OCI-LY3 (cell line): Measurements from ENCODE around the gene AP4M1.

Experiments
- H2AFZ ChIP-seq: fragments of 200-600, 300-600 bp; shearing (Covaris generic); 2 replicates; pipeline ENCODE4 v1.6.0; 2014; ENCODE audit warnings: antibody characterized with exemption, low read depth, low read length
- H3K27ac ChIP-seq: fragments of 200-600, 300-600 bp; sonication (generic); 2 replicates; pipeline ENCODE4 v1.5.1; 2014; ENCODE audit warnings: mild to moderate bottlenecking, low read length, moderate library complexity, mixed read lengths
- H3K27me3 ChIP-seq: fragments of 200-600, 300-600 bp; sonication (generic); 2 replicates; pipeline ENCODE4 v1.6.1; 2014; ENCODE audit warnings: low read depth, low read length, mixed read lengths
- H3K36me3 ChIP-seq: fragments of 200-600, 300-600 bp; sonication (generic); replicated peaks from 2 replicates; pipeline ENCODE3; 2014; ENCODE audit warnings: low read depth, low read length, mixed read lengths
- H3K4me1 ChIP-seq: fragments of 300-600, 200-600 bp; sonication (generic); 2 replicates; pipeline ENCODE4 v1.6.1; 2014; ENCODE audit warnings: low read length, mixed read lengths
- H3K4me2 ChIP-seq: fragments of 200-600, 300-600 bp; sonication (generic); 2 replicates; pipeline ENCODE4 v1.6.1; 2014; ENCODE audit warnings: low read length, mixed read lengths
- H3K4me3 ChIP-seq: fragments of 300-600, 200-600 bp; sonication (generic); 2 replicates; pipeline ENCODE4 v1.5.1; 2014; ENCODE audit warnings: antibody characterized with exemption, mild to moderate bottlenecking, low read length, moderate library complexity
- H3K79me2 ChIP-seq: fragments of 300-600, 200-600 bp; shearing (Covaris generic); 2 replicates; pipeline ENCODE4 v1.6.1; 2014; ENCODE audit warnings: mild to moderate bottlenecking, low read length, mixed read lengths
- H3K9ac ChIP-seq: fragments of 300-600, 200-600 bp; shearing (Covaris generic); 2 replicates; pipeline ENCODE4 v1.6.0; 2014; ENCODE audit warnings: mild to moderate bottlenecking, low read length, moderate library complexity
- H3K9me3 ChIP-seq: fragments of 200-600, 300-600 bp; shearing (Covaris generic); 2 replicates; pipeline ENCODE4 v1.6.1; 2014; ENCODE audit warnings: low read length, mixed read lengths; ENCODE audit not compliant: insufficient read depth
- H4K20me1 ChIP-seq: fragments of 200-600, 300-600 bp; sonication (generic); 2 replicates; pipeline ENCODE4 v1.6.1; 2016; ENCODE audit warnings: low read length, mixed read lengths; ENCODE audit not compliant: insufficient read depth
- EZH2phosphoT487 ChIP-seq: fragments of 200-600 bp; shearing (Covaris generic); IDR thresholded peaks from 2 replicates; pipeline ENCODE4 v1.6.1; 2018; ENCODE audit warnings: antibody characterized with exemption, mixed run types, low read depth
- TF ChIP-seq, protein P1 (sequence below): fragments of 200-600, 300-600 bp; sonication (generic); IDR thresholded peaks from 2 replicates; pipeline ENCODE4 v1.5.1; 2014; ENCODE audit warnings: antibody characterized with exemption, low read length, low read depth

Gene AP4M1

DNA sequence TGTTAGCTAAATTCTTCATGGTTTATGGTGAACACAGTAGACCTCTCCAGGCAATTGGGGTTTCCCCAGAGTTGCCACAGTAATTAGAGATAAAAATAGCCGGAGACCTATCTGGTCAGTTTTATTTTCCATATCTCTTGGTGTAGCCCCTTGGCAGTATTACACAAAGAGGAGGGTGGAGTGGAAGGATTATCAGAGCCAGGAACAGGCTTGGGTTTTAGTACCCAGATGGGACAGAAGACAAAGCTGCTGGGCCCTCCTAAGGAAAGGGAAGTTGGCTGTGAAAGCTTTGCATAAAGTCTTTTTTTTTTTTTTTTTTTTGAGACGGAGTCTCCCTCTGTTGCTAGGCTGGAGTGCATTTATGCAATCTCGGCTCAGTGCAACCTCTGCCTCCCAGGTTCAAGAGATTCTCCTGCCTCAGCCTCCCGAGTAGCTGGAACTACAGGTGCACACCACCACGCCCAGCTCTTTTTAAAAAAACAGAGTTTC is 42.1 kb upstream of the AP4M1 start:
- TF ChIP-seq, protein P1, sequence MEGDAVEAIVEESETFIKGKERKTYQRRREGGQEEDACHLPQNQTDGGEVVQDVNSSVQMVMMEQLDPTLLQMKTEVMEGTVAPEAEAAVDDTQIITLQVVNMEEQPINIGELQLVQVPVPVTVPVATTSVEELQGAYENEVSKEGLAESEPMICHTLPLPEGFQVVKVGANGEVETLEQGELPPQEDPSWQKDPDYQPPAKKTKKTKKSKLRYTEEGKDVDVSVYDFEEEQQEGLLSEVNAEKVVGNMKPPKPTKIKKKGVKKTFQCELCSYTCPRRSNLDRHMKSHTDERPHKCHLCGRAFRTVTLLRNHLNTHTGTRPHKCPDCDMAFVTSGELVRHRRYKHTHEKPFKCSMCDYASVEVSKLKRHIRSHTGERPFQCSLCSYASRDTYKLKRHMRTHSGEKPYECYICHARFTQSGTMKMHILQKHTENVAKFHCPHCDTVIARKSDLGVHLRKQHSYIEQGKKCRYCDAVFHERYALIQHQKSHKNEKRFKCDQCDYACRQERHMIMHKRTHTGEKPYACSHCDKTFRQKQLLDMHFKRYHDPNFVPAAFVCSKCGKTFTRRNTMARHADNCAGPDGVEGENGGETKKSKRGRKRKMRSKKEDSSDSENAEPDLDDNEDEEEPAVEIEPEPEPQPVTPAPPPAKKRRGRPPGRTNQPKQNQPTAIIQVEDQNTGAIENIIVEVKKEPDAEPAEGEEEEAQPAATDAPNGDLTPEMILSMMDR: no peak
- no peak for TF ChIP-seq EZH2phosphoT487
- Histone ChIP-seq H3K27ac (peak overlapping the region; percentile 21; the same call in 1 of the 2 replicates), H3K4me2 (no peak overlapping the region), H4K20me1 (no peaks in the 10 kb centered on the region), H3K27me3 (no peaks in the 10 kb centered on the region), H3K9ac (no peak overlapping the region), H3K36me3 (peaks cover 10% of the 10 kb centered on the region), H3K79me2 (no peaks in the 10 kb centered on the region), H3K9me3 (no peaks in the 10 kb centered on the region), H3K4me1 (peaks cover 6% of the 10 kb centered on the region), H2AFZ (no peak overlapping the region), H3K4me3 (no peak overlapping the region)

DNA sequence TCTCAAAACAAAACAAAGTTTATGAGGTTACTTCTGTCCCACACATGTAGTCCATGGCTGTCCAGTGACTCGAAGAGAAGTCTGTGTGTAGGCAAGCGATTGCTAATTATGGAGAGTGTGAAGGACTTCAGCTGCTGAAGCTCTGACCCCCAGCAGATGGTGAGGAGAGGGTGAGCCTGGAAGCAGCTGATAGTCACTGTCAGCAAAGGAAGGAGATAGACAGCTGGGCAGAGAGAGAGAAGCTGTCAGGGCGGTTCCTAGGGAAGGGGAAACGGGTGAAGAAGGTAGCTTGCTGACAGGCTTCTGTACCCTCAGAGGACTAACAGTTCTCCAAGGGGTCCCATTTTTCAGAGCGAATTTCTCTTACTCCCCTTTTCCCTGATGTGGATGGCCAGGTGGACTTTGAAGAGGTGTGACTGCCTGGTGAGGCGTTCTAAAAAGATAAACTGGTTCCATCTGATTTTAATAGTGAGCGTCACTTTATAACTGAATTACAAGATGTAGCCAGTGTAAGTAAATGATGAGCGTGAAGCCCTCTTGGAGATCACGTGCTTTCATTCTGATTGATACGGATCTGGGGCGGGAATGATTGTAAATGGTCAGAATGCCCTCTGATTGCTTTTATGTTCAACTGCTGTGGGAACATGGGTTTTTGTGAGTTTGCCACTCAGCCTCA is 39.8 kb upstream of the AP4M1 start:
- H2AFZ ChIP-seq: no peak overlapping the region
- H3K4me2 ChIP-seq: no peak overlapping the region
- TF ChIP-seq, protein P1: no peak
- no peak for TF ChIP-seq EZH2phosphoT487
- peaks cover 6% of the 10 kb centered on the region for H3K4me1 ChIP-seq
- H3K36me3 ChIP-seq: peaks cover 18% of the 10 kb centered on the region
- H3K27ac ChIP-seq: no peak overlapping the region
- no peaks in the 10 kb centered on the region for H3K27me3 ChIP-seq
- H3K79me2 ChIP-seq: no peaks in the 10 kb centered on the region
- no peak overlapping the region for H3K9ac ChIP-seq
- H4K20me1 ChIP-seq: no peaks in the 10 kb centered on the region
- no peak overlapping the region for H3K4me3 ChIP-seq
- H3K9me3 ChIP-seq: no peaks in the 10 kb centered on the region

DNA sequence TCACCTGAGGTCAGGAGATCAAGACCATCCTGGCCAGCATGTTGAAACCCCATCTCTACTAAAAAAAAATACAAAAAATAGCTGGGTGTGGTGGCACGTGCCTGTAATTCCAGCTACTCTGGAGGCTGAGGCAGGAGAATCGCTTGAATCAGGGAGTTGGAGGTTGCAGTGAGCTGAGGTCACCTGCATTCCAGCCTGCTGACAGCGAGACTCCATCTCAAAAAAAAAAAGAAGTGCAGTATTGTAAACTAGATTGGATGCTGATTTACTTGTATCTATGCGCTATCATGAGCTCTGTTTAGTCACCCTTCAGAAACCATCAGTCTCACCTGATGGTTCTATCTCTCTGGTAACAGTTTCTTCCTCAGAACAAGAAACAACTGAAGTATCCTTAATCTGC is 38.1 kb upstream of the AP4M1 start:
- no peaks in the 10 kb centered on the region for H3K9me3 ChIP-seq
- H3K4me3 ChIP-seq: no peak overlapping the region
- no peak overlapping the region for H3K27ac ChIP-seq
- no peak overlapping the region for H3K9ac ChIP-seq
- TF ChIP-seq EZH2phosphoT487: no peak
- TF ChIP-seq, protein P1: no peak
- no peak overlapping the region for H2AFZ ChIP-seq
- H4K20me1 ChIP-seq: no peaks in the 10 kb centered on the region
- no peak overlapping the region for H3K4me2 ChIP-seq
- H3K79me2 ChIP-seq: no peaks in the 10 kb centered on the region
- H3K36me3 ChIP-seq: peaks cover 21% of the 10 kb centered on the region
- no peaks in the 10 kb centered on the region for H3K27me3 ChIP-seq
- H3K4me1 ChIP-seq: peaks cover 6% of the 10 kb centered on the region

DNA sequence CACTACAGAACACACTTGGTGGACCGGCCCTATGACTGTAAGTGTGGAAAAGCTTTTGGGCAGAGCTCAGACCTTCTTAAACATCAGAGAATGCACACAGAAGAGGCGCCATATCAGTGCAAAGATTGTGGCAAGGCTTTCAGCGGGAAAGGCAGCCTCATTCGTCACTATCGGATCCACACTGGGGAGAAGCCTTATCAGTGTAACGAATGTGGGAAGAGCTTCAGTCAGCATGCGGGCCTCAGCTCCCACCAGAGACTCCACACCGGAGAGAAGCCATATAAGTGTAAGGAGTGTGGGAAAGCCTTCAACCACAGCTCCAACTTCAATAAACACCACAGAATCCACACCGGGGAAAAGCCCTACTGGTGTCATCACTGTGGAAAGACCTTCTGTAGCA is 37.3 kb upstream of the AP4M1 start:
- H3K4me1 ChIP-seq: peaks cover 2% of the 10 kb centered on the region
- H3K36me3 ChIP-seq: peaks cover 17% of the 10 kb centered on the region

More for the DNA sequence above, 37.3 kb upstream of the AP4M1 start:
- TF ChIP-seq, protein P1: no peak
- no peak for TF ChIP-seq EZH2phosphoT487
- Histone ChIP-seq H3K9ac (no peak overlapping the region), H3K4me2 (no peak overlapping the region), H3K9me3 (no peaks in the 10 kb centered on the region), H4K20me1 (no peaks in the 10 kb centered on the region), H2AFZ (no peak overlapping the region), H3K27ac (no peak overlapping the region), H3K79me2 (no peaks in the 10 kb centered on the region), H3K27me3 (no peaks in the 10 kb centered on the region), H3K4me3 (no peak overlapping the region)
